Naive thymus-derived CD4-positive, alpha-beta T cell (primary cell): ENCODE data around the gene CLRN1. TPM values are rescaled to one million over a fixed set of nuclear protein-coding genes. Genes with fewer than 3 reads are reported as not detected.

Source experiments
- ATAC-seq: fragments of 150-1000 bp; cut with Tn5 transposase; 2 replicates; pipeline ENCODE4 v1.10.0; 2021; ENCODE audit warnings: mild to moderate bottlenecking, moderate library complexity
- CTCF ChIA-PET: fragments of 350-600 bp; sonication (Branson Sonifier 250); formaldehyde crosslinking; loops from one replicate; lab custom pipeline; 2021; ENCODE audit warnings: antibody characterized with exemption; lab: Charles Lee
- POLR2A ChIA-PET: fragments of 350-600 bp; sonication (Branson Sonifier 250); formaldehyde crosslinking; loops from one replicate; lab custom pipeline; 2021; ENCODE audit warnings: antibody characterized with exemption, inconsistent platforms; lab: Charles Lee
- DNase-seq, 9 donors: peaks; one replicate each; pipeline versions ENCODE4 v3.0.0 to v3.0.0-alpha.2; 2020 to 2022; ENCODE audit warnings: mixed read lengths in 1 of 9
- H3K27ac ChIP-seq: one replicate; pipeline ENCODE4 v1.7.0; 2013; ENCODE audit warnings: mild to moderate bottlenecking, low read depth, low read length, moderate library complexity
- H3K27me3 ChIP-seq, 2 donors: one replicate each; pipeline ENCODE4 v1.7.0; 2013; ENCODE audit warnings: low read length in 2 of 2, mild to moderate bottlenecking in 2 of 2, moderate library complexity in 2 of 2; ENCODE audit not compliant: control insufficient read depth in 2 of 2, insufficient read depth in 2 of 2
- H3K36me3 ChIP-seq, 3 experiments: 1 replicate in 2 of 3; 2 replicates in 1 of 3; pipeline ENCODE4 v1.7.0; 2013; ENCODE audit warnings: low read length in 3 of 3, mild to moderate bottlenecking in 3 of 3, moderate library complexity in 1 of 3; ENCODE audit not compliant: insufficient read depth in 3 of 3, control insufficient read depth in 2 of 3
- H3K4me1 ChIP-seq, 2 donors: one replicate each; pipeline ENCODE4 v1.7.0; 2013; ENCODE audit warnings: low read length in 2 of 2, mild to moderate bottlenecking in 2 of 2, moderate library complexity in 1 of 2; ENCODE audit not compliant: control insufficient read depth in 2 of 2, insufficient read depth in 2 of 2
- H3K4me3 ChIP-seq: 2 replicates; pipeline ENCODE4 v1.7.0; 2013; ENCODE audit warnings: mild to moderate bottlenecking, low read length
- H3K9me3 ChIP-seq, 3 experiments: 1 replicate in 2 of 3; 2 replicates in 1 of 3; pipeline ENCODE4 v1.7.0; 2013; ENCODE audit warnings: low read length in 3 of 3; ENCODE audit not compliant: control insufficient read depth in 2 of 3
- H3K27ac Mint-ChIP-seq, 9 donors: one replicate each; pipeline ENCODE4 v1.8.0; 2020 to 2022; ENCODE audit warnings: mixed read lengths in 9 of 9, mild to moderate bottlenecking in 8 of 9, moderate library complexity in 5 of 9, inconsistent platforms in 2 of 9
- H3K27me3 Mint-ChIP-seq, 5 donors: one replicate each; pipeline ENCODE4 v1.8.0; 2021 to 2022; ENCODE audit warnings: mixed read lengths in 5 of 5, mild to moderate bottlenecking in 1 of 5
- H3K36me3 Mint-ChIP-seq, 5 donors: one replicate each; pipeline ENCODE4 v1.8.0; 2020 to 2022; ENCODE audit warnings: mixed read lengths in 5 of 5, mild to moderate bottlenecking in 3 of 5, inconsistent platforms in 1 of 5
- H3K4me1 Mint-ChIP-seq, 7 donors: one replicate each; pipeline ENCODE4 v1.8.0; 2020 to 2022; ENCODE audit warnings: mixed read lengths in 7 of 7, mild to moderate bottlenecking in 3 of 7, inconsistent platforms in 1 of 7
- H3K4me3 Mint-ChIP-seq, 10 donors: one replicate each; pipeline ENCODE4 v1.8.0; 2020 to 2022; ENCODE audit warnings: mild to moderate bottlenecking in 10 of 10, mixed read lengths in 10 of 10, moderate library complexity in 6 of 10, inconsistent platforms in 2 of 10
- H3K9me3 Mint-ChIP-seq, 11 donors: one replicate each; pipeline ENCODE4 v1.8.0; 2020 to 2022; ENCODE audit warnings: mixed read lengths in 11 of 11, mild to moderate bottlenecking in 4 of 11, inconsistent platforms in 1 of 11, moderate library complexity in 1 of 11
- intact Hi-C, 2 donors: fragments of 100-400 bp; cut with micrococcal nuclease; formaldehyde crosslinking; loops; one replicate each; pipeline ENCODE4 v1.15.1; 2023
- polyA plus RNA-seq, 2 donors: library from polyadenylated mRNA; unstranded; fragments of 300-500 nt; fragmentation: Illumina TruSeq; gene quantifications; one replicate each; pipeline ENCODE4 v1.2.3, GENCODE V29; 2021
- total RNA-seq, 6 experiments: library from RNA in 5 of 6; stranded (reverse) in 5 of 6; gene quantifications; 1 replicate in 5 of 6; 2 replicates in 1 of 6; pipeline ENCODE4 v1.2.3 and lab custom pipeline; 2021 to 2026

CLRN1 gene
- total and polyA plus RNA-seq, 7 experiments from 2014 or later = not detected

GRCh38 chr3:150905339-150905738 lies 67.2 kb downstream of the CLRN1 start, which contains the start of gene MINDY4B:
MINDY4B (minus strand) TSS chr3:150905439; CDS start chr3:150905439, 0 bp downstream.
- Histone ChIP-seq H3K36me3 (no peaks in the 10 kb centered on the region), H3K9me3 (no peaks in the 10 kb centered on the region), H3K27me3 (no peaks in the 10 kb centered on the region), H3K4me1 (no peaks in the 10 kb centered on the region), H3K27ac (no peak within 1 kb of the TSS), H3K4me3 (no peak within 1 kb of the TSS)
- Mint-ChIP-seq H3K4me1 (no peaks in the 10 kb centered on the region), H3K27me3 (peaks cover 10 to 47% (median 32%) of the 10 kb centered on the region in 5 donors), H3K36me3 (no peaks in the 10 kb centered on the region), H3K27ac (no peak within 1 kb of the TSS), H3K4me3 (no peak within 1 kb of the TSS), H3K9me3 (peaks cover 0 to 2% (median 0%) of the 10 kb centered on the region in 11 donors)
- intact Hi-C loops = no loop called here
- ChIA-PET POLR2A (no interaction called here), CTCF (no interaction called here)
- no peak for ATAC-seq
- DNase-seq = no peak

GRCh38 chr3:150902988-150903387 lies 69.5 kb downstream of the CLRN1 start:
- no peaks in the 10 kb centered on the region for H3K36me3 Mint-ChIP-seq
- DNase-seq (no peak), ATAC-seq (no peak)
- H3K4me1 Mint-ChIP-seq = peaks cover 0 to 4% (median 0%) of the 10 kb centered on the region in 7 donors
- Histone ChIP-seq H3K9me3 (no peaks in the 10 kb centered on the region), H3K27ac (no peak overlapping the region), H3K4me3 (no peak overlapping the region), H3K4me1 (no peaks in the 10 kb centered on the region), H3K27me3 (no peaks in the 10 kb centered on the region), H3K36me3 (no peaks in the 10 kb centered on the region)
- peak overlapping the region in 1 of 9 donors; percentile 33 for H3K27ac Mint-ChIP-seq
- no peak overlapping the region for H3K4me3 Mint-ChIP-seq
- intact Hi-C loops = no loop called here
- ChIA-PET POLR2A (no interaction called here), CTCF (no interaction called here)
- H3K9me3 Mint-ChIP-seq = peaks cover 0 to 2% (median 0%) of the 10 kb centered on the region in 11 donors
- H3K27me3 Mint-ChIP-seq = peaks cover 10 to 41% (median 29%) of the 10 kb centered on the region in 5 donors

GRCh38 chr3:150901793-150902192 lies 70.7 kb downstream of the CLRN1 start:
- CTCF ChIA-PET = no interaction called here

GRCh38 chr3:150899141-150899540 lies 73.4 kb downstream of the CLRN1 start:
- intact Hi-C loops = no loop called here
- H3K4me1 ChIP-seq = no peaks in the 10 kb centered on the region
- H3K4me3 ChIP-seq = no peak overlapping the region
- CTCF ChIA-PET = no interaction called here
- Mint-ChIP-seq H3K36me3 (no peaks in the 10 kb centered on the region), H3K27ac (no peak overlapping the region), H3K27me3 (peaks cover 0 to 25% (median 7%) of the 10 kb centered on the region in 5 donors), H3K4me1 (peaks cover 0 to 4% (median 0%) of the 10 kb centered on the region in 7 donors), H3K4me3 (no peak overlapping the region), H3K9me3 (no peaks in the 10 kb centered on the region)
- POLR2A ChIA-PET = no interaction called here
- DNase-seq (no peak), ATAC-seq (no peak)
- H3K27ac ChIP-seq = no peak overlapping the region
- no peaks in the 10 kb centered on the region for H3K9me3 ChIP-seq
- no peaks in the 10 kb centered on the region for H3K27me3 ChIP-seq
- no peaks in the 10 kb centered on the region for H3K36me3 ChIP-seq

More at GRCh38 chr3:150901793-150902192, 70.7 kb downstream of the CLRN1 start:
- POLR2A ChIA-PET = no interaction called here
- H3K9me3 Mint-ChIP-seq = no peaks in the 10 kb centered on the region
- peak overlapping the region in 1 of 9 donors; percentile 51 for H3K27ac Mint-ChIP-seq
- H3K4me1 Mint-ChIP-seq = peaks cover 0 to 4% (median 0%) of the 10 kb centered on the region in 7 donors
- H3K27me3 Mint-ChIP-seq = peaks cover 9 to 35% (median 19%) of the 10 kb centered on the region in 5 donors
- no peaks in the 10 kb centered on the region for H3K9me3 ChIP-seq
- H3K4me3 Mint-ChIP-seq = no peak overlapping the region
- DNase-seq (no peak), ATAC-seq (no peak)
- no peak overlapping the region for H3K4me3 ChIP-seq
- no peaks in the 10 kb centered on the region for H3K36me3 ChIP-seq
- no peak overlapping the region for H3K27ac ChIP-seq
- H3K36me3 Mint-ChIP-seq = no peaks in the 10 kb centered on the region
- intact Hi-C loops = no loop called here
- H3K27me3 ChIP-seq = no peaks in the 10 kb centered on the region
- no peaks in the 10 kb centered on the region for H3K4me1 ChIP-seq

DNA sequence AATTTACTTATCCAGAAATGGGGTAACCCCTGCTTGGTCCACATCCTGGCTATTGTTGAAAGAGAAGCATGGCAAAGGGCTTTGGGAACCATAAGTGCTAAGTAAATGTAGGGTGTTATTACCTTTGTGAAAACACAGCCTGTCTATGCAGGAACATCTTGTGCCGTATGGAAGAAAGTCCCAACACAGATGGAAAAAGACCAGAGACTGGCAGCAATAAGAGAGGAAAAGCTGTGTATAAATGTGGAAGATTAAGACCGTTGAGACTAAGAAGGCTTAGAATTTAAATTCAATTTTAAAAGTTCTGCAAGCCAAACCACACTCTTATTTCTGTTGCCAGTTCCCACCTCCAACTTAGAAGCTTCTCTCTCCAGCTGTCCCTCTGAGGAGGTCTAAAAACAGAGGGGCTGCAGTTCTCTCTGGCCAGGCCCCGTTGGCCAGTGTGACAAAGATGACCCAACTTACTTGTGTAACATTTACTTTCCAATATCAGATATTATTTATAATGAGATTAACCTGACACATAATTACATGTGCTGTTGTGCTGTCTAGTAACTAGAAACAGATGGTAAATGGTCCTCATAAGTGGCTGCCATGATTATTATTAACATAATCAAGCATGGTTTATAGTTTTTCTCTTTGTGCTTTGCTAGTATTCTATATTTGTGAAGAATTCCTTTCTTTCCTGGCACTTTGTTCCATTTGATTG lies 74.3 kb downstream of the CLRN1 start:
- Mint-ChIP-seq H3K4me1 (peaks cover 0 to 4% (median 0%) of the 10 kb centered on the region in 7 donors), H3K27me3 (peaks cover 0 to 19% (median 7%) of the 10 kb centered on the region in 5 donors), H3K9me3 (no peaks in the 10 kb centered on the region), H3K27ac (no peak overlapping the region), H3K36me3 (no peaks in the 10 kb centered on the region), H3K4me3 (no peak overlapping the region)
- DNase-seq (no peak), ATAC-seq (no peak)
- Histone ChIP-seq H3K27ac (no peak overlapping the region), H3K27me3 (no peaks in the 10 kb centered on the region), H3K9me3 (no peaks in the 10 kb centered on the region), H3K4me1 (no peaks in the 10 kb centered on the region), H3K4me3 (no peak overlapping the region), H3K36me3 (no peaks in the 10 kb centered on the region)
- POLR2A ChIA-PET = no interaction called here
- CTCF ChIA-PET = no interaction called here
- intact Hi-C loops = no loop called here

GRCh38 chr3:150897592-150897991 lies 74.9 kb downstream of the CLRN1 start:
- Histone ChIP-seq H3K27me3 (no peaks in the 10 kb centered on the region), H3K36me3 (no peaks in the 10 kb centered on the region), H3K4me1 (no peaks in the 10 kb centered on the region), H3K27ac (no peak overlapping the region), H3K9me3 (no peaks in the 10 kb centered on the region), H3K4me3 (no peak overlapping the region)
- intact Hi-C loops = no loop called here
- ATAC-seq = no peak
- ChIA-PET POLR2A (no interaction called here), CTCF (no interaction called here)
- H3K27ac Mint-ChIP-seq = no peak overlapping the region
- peaks cover 0 to 13% (median 7%) of the 10 kb centered on the region in 5 donors for H3K27me3 Mint-ChIP-seq
- no peak overlapping the region for H3K4me3 Mint-ChIP-seq
- H3K9me3 Mint-ChIP-seq = no peaks in the 10 kb centered on the region
- H3K4me1 Mint-ChIP-seq = peaks cover 0 to 4% (median 0%) of the 10 kb centered on the region in 7 donors
- no peak for DNase-seq
- H3K36me3 Mint-ChIP-seq = no peaks in the 10 kb centered on the region

GRCh38 chr3:150890831-150891230 lies 81.7 kb downstream of the CLRN1 start:
- ChIA-PET POLR2A (no interaction called here), CTCF (no interaction called here)
- peaks cover 0 to 5% (median 3%) of the 10 kb centered on the region in 11 donors for H3K9me3 Mint-ChIP-seq
- Histone ChIP-seq H3K27ac (no peak overlapping the region), H3K4me3 (no peak overlapping the region), H3K36me3 (no peaks in the 10 kb centered on the region), H3K4me1 (no peaks in the 10 kb centered on the region), H3K9me3 (no peaks in the 10 kb centered on the region), H3K27me3 (no peaks in the 10 kb centered on the region)
- no peak overlapping the region for H3K4me3 Mint-ChIP-seq
- peak; percentile 21 for ATAC-seq
- H3K27ac Mint-ChIP-seq = no peak overlapping the region
- no peaks in the 10 kb centered on the region for H3K4me1 Mint-ChIP-seq
- intact Hi-C loops = no loop called here
- H3K27me3 Mint-ChIP-seq = peaks cover 12 to 21% (median 19%) of the 10 kb centered on the region in 5 donors
- H3K36me3 Mint-ChIP-seq = peaks cover 0 to 4% (median 0%) of the 10 kb centered on the region in 5 donors
- DNase-seq = no peak
